ENCODE data around the gene NR1D2.

The NR1D2 gene

DNA sequence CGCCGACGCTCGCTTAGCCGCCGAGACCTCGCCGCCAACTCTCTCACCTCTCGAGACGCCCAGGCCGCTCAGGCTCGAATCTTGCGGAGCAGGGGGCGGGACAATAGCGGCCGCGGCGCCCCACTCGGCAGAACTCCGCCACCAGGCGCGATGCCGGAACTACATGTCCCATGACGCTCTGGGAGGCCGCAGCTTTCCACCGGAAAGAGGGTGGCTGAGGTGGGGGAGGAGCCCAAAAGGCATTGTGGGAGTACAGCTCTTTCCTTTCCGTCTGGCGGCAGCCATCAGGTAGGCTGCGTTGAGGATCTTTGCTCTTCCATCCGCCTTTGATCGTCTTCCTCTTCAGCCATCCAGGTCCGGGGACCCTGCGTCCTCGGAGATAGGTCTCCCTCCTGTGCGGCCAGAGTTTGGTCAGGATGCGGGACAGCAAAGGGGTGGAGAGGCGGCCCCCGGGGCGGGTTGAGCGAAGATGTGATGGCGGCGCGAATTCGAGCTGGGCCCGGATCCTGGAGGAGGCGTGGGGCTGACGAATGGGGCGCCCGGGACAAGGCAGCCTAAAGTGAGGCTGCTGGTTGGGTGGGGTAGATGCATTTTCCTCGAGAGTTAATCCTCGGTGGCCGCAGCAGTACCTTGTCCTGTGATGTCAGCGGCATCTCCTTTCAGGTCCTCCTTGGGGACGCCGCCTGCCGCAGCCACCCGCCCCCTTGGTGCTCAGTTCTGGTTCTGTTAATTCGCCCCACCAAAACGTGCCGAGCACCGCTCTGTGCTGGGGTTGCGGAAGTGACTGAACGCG, 28.0 kb upstream of the NR1D2 start, which contains the start of the genes NKIRAS1 and RPL15 (continued):
- TF ChIP-seq, protein P1, sequence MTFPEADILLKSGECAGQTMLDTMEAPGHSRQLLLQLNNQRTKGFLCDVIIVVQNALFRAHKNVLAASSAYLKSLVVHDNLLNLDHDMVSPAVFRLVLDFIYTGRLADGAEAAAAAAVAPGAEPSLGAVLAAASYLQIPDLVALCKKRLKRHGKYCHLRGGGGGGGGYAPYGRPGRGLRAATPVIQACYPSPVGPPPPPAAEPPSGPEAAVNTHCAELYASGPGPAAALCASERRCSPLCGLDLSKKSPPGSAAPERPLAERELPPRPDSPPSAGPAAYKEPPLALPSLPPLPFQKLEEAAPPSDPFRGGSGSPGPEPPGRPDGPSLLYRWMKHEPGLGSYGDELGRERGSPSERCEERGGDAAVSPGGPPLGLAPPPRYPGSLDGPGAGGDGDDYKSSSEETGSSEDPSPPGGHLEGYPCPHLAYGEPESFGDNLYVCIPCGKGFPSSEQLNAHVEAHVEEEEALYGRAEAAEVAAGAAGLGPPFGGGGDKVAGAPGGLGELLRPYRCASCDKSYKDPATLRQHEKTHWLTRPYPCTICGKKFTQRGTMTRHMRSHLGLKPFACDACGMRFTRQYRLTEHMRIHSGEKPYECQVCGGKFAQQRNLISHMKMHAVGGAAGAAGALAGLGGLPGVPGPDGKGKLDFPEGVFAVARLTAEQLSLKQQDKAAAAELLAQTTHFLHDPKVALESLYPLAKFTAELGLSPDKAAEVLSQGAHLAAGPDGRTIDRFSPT (tag by site-specific recombination; IDR thresholded peaks at IDR 0.05) = no peak
- TF ChIP-seq, protein P2, sequence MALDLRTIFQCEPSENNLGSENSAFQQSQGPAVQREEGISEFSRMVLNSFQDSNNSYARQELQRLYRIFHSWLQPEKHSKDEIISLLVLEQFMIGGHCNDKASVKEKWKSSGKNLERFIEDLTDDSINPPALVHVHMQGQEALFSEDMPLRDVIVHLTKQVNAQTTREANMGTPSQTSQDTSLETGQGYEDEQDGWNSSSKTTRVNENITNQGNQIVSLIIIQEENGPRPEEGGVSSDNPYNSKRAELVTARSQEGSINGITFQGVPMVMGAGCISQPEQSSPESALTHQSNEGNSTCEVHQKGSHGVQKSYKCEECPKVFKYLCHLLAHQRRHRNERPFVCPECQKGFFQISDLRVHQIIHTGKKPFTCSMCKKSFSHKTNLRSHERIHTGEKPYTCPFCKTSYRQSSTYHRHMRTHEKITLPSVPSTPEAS (tag by site-specific recombination; IDR thresholded peaks at IDR 0.05) = peak; percentile 65
- TF ChIP-seq HOXA7 (CRISPR knock-in tag; IDR thresholded peaks at IDR 0.05; ENCODE audit: borderline replicate concordance) (no peak), ZNF785 (tag by site-specific recombination; IDR thresholded peaks at IDR 0.05) (peak; percentile 88), ZNF792 (tag by site-specific recombination; IDR thresholded peaks at IDR 0.05) (peak; percentile 61; the same call in 1 of the 2 replicates), MZF1 (tag by site-specific recombination; IDR thresholded peaks at IDR 0.05; ENCODE audit: borderline replicate concordance) (no peak), FEZF1 (tag by site-specific recombination; IDR thresholded peaks at IDR 0.05) (no peak; the same call in 1 of the 2 replicates), ZBTB21 (tag by site-specific recombination; IDR thresholded peaks at IDR 0.05) (peak; percentile 72; the same call in 1 of the 2 replicates), ZNF585B (tag by site-specific recombination; IDR thresholded peaks at IDR 0.05) (no peak), ZNF473 (tag by site-specific recombination; IDR thresholded peaks at IDR 0.05) (no peak), ZNF292 (tag by site-specific recombination; IDR thresholded peaks at IDR 0.05; ENCODE audit: borderline replicate concordance, low read depth) (no peak)
- TF ChIP-seq, protein P3, sequence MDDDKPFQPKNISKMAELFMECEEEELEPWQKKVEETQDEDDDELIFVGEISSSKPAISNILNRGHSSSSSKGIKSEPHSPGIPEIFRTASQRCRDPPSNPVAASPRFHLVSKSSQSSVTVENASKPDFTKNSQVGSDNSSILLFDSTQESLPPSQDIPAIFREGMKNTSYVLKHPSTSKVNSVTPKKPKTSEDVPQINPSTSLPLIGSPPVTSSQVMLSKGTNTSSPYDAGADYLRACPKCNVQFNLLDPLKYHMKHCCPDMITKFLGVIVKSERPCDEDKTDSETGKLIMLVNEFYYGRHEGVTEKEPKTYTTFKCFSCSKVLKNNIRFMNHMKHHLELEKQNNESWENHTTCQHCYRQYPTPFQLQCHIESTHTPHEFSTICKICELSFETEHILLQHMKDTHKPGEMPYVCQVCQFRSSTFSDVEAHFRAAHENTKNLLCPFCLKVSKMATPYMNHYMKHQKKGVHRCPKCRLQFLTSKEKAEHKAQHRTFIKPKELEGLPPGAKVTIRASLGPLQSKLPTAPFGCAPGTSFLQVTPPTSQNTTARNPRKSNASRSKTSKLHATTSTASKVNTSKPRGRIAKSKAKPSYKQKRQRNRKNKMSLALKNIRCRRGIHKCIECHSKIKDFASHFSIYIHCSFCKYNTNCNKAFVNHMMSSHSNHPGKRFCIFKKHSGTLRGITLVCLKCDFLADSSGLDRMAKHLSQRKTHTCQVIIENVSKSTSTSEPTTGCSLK (tag by site-specific recombination; IDR thresholded peaks at IDR 0.05) = no peak
- TF ChIP-seq, protein P4, sequence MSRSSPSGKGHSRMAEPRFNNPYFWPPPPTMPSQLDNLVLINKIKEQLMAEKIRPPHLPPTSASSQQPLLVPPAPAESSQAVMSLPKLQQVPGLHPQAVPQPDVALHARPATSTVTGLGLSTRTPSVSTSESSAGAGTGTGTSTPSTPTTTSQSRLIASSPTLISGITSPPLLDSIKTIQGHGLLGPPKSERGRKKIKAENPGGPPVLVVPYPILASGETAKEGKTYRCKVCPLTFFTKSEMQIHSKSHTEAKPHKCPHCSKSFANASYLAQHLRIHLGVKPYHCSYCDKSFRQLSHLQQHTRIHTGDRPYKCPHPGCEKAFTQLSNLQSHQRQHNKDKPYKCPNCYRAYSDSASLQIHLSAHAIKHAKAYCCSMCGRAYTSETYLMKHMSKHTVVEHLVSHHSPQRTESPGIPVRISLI (tag by site-specific recombination; IDR thresholded peaks at IDR 0.05) = no peak
- TF ChIP-seq, protein P5, sequence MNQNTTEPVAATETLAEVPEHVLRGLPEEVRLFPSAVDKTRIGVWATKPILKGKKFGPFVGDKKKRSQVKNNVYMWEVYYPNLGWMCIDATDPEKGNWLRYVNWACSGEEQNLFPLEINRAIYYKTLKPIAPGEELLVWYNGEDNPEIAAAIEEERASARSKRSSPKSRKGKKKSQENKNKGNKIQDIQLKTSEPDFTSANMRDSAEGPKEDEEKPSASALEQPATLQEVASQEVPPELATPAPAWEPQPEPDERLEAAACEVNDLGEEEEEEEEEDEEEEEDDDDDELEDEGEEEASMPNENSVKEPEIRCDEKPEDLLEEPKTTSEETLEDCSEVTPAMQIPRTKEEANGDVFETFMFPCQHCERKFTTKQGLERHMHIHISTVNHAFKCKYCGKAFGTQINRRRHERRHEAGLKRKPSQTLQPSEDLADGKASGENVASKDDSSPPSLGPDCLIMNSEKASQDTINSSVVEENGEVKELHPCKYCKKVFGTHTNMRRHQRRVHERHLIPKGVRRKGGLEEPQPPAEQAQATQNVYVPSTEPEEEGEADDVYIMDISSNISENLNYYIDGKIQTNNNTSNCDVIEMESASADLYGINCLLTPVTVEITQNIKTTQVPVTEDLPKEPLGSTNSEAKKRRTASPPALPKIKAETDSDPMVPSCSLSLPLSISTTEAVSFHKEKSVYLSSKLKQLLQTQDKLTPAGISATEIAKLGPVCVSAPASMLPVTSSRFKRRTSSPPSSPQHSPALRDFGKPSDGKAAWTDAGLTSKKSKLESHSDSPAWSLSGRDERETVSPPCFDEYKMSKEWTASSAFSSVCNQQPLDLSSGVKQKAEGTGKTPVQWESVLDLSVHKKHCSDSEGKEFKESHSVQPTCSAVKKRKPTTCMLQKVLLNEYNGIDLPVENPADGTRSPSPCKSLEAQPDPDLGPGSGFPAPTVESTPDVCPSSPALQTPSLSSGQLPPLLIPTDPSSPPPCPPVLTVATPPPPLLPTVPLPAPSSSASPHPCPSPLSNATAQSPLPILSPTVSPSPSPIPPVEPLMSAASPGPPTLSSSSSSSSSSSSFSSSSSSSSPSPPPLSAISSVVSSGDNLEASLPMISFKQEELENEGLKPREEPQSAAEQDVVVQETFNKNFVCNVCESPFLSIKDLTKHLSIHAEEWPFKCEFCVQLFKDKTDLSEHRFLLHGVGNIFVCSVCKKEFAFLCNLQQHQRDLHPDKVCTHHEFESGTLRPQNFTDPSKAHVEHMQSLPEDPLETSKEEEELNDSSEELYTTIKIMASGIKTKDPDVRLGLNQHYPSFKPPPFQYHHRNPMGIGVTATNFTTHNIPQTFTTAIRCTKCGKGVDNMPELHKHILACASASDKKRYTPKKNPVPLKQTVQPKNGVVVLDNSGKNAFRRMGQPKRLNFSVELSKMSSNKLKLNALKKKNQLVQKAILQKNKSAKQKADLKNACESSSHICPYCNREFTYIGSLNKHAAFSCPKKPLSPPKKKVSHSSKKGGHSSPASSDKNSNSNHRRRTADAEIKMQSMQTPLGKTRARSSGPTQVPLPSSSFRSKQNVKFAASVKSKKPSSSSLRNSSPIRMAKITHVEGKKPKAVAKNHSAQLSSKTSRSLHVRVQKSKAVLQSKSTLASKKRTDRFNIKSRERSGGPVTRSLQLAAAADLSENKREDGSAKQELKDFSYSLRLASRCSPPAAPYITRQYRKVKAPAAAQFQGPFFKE (tag by site-specific recombination; IDR thresholded peaks at IDR 0.05; ENCODE audit: borderline replicate concordance) = peak; percentile 96
- TF ChIP-seq, protein P6, sequence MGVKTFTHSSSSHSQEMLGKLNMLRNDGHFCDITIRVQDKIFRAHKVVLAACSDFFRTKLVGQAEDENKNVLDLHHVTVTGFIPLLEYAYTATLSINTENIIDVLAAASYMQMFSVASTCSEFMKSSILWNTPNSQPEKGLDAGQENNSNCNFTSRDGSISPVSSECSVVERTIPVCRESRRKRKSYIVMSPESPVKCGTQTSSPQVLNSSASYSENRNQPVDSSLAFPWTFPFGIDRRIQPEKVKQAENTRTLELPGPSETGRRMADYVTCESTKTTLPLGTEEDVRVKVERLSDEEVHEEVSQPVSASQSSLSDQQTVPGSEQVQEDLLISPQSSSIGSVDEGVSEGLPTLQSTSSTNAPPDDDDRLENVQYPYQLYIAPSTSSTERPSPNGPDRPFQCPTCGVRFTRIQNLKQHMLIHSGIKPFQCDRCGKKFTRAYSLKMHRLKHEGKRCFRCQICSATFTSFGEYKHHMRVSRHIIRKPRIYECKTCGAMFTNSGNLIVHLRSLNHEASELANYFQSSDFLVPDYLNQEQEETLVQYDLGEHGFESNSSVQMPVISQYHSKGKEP (tag by site-specific recombination; IDR thresholded peaks at IDR 0.05) = peak; percentile 46; the same call in 1 of the 2 replicates
- TF ChIP-seq, protein P7, sequence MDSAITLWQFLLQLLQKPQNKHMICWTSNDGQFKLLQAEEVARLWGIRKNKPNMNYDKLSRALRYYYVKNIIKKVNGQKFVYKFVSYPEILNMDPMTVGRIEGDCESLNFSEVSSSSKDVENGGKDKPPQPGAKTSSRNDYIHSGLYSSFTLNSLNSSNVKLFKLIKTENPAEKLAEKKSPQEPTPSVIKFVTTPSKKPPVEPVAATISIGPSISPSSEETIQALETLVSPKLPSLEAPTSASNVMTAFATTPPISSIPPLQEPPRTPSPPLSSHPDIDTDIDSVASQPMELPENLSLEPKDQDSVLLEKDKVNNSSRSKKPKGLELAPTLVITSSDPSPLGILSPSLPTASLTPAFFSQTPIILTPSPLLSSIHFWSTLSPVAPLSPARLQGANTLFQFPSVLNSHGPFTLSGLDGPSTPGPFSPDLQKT (IDR thresholded peaks at IDR 0.05; ENCODE audit: borderline replicate concordance, low read depth, low read length) = no peak; the same call in 1 of the 2 replicates
- TF ChIP-seq, protein P8, sequence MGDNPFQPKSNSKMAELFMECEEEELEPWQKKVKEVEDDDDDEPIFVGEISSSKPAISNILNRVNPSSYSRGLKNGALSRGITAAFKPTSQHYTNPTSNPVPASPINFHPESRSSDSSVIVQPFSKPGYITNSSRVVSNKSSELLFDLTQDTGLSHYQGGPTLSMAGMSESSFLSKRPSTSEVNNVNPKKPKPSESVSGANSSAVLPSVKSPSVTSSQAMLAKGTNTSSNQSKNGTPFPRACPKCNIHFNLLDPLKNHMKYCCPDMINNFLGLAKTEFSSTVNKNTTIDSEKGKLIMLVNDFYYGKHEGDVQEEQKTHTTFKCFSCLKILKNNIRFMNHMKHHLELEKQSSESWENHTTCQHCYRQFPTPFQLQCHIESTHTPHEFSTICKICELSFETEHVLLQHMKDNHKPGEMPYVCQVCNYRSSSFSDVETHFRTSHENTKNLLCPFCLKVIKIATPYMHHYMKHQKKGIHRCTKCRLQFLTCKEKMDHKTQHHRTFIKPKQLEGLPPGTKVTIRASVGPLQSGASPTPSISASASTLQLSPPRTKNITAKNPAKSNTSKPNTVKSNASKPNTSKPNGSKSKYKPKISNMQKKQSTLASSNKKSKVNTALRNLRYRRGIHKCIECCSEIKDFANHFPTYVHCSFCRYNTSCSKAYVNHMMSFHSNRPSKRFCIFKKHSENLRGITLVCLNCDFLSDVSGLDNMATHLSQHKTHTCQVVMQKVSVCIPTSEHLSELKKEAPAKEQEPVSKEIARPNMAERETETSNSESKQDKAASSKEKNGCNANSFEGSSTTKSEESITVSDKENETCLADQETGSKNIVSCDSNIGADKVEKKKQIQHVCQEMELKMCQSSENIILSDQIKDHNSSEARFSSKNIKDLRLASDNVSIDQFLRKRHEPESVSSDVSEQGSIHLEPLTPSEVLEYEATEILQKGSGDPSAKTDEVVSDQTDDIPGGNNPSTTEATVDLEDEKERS (tag by site-specific recombination; IDR thresholded peaks at IDR 0.05) = 0 out of 2 replicates have a peak, but pooled peaks have one; percentile 18

All from HEK293 (cell line).